Daoy (cell line): ENCODE results near the gene CD300C. TPM values are rescaled to one million over a fixed set of nuclear protein-coding genes. Genes with fewer than 3 reads are reported as not detected.
"Not testable (repeated sequence)": the region's sequence is repeated elsewhere in the genome, so short reads cannot be mapped to it uniquely, and the experiment has no call there.

Experiments used
- DNase-seq: peaks from one replicate; pipeline ENCODE4 v3.0.0-alpha.2; 2015; ENCODE audit warnings: low read depth
- total RNA-seq: library from RNA; depleted of rRNA; stranded (reverse); fragments of >200 nt; shearing (Covaris generic); gene quantifications from 2 replicates; pipeline ENCODE4 v1.2.3, GENCODE V29; 2014; rRNA removed

The CD300C gene
- 1.2 TPM in 1 of 2 replicates, not detected in the other for total RNA-seq

DNA sequence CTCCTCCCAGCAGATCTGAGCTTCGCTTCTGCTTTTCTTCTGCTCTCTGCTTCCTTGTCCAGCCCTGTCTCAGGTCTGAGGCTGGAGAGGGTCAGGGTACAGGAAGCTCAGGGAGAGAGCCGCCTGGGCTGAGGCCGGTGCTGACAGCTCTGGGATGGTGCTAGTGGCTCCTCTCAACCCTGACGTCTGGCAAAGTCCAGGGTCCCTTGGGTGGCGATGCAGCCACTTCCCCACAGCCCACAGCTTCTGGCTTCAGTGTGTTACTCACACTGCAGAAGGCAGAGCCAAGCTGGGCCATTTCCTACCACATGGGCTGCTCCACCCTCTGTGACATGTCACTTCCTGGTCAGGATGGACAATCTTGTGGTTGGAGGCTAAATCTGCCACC, at the start of gene CD300C:
Gene CD300C (minus strand): TSS at position 273 of the 388 bp plus-strand sequence. CDS start 333 bp downstream, outside the sequence.
- peak; percentile 46 for DNase-seq

DNA sequence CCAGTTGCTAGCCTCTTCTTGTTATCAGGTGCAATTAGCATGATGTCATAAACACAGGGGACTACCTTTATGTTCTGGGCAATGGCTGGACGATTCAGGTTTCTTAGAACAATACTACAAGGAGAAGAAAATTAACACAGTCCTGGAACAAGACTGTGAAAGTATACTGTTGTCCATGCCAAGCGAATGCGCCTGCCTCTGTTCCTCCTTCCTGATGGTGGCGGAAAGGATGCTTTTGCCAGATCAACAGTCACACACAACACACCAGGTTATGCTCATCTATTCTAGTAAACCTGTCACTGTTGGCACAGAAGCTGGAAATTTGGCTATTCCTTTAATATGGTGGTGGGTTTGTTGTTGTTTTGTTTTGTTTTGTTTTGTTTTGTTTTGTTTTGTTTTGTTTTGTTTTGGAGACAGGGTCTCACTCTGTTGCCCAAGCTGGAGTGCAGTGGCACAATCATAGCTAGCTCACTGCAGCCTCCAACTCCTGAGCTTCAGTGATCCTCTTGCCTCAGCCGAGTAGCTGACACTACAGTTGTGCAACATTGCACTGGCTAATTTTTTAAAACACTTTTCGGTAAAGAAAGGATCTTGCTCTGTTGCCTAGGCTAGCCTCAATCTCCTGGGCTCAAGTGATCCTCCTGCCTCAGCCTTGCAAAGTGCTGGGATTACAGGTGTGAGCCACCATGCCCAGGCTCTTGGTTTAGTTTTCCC, 49.3 kb upstream of the CD300C start:
- DNase-seq = no peak

DNA sequence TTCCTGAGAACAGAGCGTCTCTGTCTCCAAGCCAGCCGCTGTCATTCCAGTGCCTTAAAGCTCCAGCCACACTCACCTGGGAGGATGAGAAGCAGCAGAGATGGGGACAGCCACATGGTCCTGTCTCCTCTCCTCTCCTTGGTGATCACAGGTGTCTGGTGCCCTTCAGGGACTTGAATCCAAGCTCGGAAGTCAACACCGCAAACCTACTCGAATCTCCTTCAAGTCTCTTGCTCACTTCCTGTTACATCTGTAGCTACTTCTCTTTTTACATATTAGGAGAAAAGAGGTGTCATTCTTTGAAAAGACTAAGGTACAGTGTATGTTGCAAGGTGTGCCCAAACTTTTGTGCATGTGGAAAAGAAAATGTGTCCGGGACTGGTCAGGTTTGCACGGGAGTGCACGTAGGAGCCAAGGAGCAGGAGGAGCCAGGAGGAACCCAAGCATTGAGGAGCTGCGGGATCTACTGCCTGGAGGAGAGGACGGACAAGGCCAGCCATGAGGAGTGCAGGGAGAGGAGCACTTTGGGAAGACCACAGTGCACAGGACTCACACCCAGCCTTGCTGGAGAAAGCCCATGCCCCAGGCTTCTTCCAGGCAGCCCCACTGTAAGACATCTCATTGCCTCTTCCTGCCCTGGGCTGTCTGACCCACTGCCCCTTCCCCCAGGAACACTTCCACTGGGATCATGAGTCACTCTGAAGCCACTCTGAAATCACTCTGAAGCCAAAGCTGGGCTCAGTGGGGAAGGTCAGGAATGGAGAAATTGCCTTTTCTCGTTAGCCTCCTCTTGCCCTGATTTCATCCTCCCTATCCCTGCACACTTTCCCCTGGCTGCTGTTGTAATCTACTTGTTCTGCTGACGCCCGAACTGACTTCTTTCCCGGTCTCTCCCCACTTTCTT, 46.4 kb upstream of the CD300C start, which contains the start of gene CD300LD:
Gene CD300LD (minus strand): TSS at position 197 of the 904 bp plus-strand sequence. CDS start 81 bp downstream, at position 116.
- peak; percentile 37 for DNase-seq

DNA sequence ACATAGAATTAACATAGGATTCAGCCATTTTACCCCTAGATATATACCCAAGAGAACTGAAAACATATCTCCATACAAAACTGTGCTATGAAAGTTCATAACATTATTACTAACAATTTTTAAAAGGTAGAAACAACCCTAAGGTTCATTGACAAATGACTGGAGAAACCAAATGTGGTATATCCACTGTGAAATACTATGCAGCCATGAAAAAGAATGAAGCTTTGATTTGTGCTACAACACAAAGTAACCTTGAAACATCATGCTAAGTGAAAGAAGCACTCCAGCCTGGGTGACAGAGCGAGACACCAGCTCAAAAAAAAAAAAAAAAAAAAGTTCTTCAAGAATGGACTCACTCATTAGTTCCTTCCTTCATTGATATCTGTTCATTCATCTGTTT, 45.6 kb upstream of the CD300C start:
- no peak for DNase-seq

DNA sequence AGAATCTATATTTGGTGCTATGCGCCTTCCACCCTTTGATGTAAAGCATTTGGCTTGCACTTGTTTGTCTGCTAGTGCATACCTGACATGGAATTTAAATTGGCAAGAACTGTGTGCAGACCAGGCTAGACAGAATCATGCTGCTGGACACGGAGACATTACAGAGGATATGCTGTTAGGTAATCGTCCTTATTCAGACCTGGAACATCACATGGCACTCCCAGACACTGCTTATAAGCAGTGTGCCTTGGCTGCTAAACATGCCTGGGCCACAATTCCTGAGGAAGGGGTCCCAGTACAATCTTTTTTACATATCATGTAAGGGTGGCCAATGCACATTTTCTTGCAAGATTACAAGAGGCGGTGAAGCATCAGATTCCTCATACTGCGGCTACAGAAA, 39.8 kb upstream of the CD300C start:
- DNase-seq = no peak

DNA sequence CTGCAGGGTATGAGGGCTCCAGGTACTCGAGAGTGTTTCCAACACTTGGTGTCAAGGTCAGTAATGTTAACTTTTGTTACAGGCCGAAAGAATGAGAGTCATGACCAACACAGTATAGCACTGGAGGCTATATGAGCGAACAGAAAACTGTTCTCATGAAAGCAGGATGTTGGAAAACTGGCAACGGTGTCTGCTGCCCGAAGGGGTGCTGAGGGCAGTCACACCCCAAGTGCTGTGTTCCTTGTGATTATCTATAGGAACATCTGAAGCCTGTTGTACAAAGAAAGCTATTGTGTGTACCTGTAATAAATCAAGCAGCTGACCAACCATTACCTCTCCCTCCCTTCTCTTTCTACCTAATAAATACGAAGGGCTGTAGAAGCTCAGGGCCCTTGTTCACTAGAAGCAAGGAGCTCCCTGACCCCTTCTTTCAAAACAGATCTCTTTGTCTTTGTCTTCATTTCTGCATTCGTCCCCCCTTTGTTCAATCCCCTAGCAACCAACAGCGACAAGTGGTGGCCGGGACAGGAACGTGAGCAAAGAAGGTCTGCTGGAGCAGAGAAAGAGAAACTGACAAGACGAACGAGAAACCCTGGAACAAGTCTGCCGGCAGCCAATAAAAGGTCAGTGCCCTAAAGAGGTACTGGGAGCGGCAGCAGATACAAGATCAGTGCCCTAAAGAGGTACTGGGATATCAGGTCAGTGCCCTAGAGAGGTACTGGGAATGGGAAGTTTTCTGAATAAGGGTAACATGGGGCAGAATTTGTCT, 38.6 kb upstream of the CD300C start:
- DNase-seq = no peak

DNA sequence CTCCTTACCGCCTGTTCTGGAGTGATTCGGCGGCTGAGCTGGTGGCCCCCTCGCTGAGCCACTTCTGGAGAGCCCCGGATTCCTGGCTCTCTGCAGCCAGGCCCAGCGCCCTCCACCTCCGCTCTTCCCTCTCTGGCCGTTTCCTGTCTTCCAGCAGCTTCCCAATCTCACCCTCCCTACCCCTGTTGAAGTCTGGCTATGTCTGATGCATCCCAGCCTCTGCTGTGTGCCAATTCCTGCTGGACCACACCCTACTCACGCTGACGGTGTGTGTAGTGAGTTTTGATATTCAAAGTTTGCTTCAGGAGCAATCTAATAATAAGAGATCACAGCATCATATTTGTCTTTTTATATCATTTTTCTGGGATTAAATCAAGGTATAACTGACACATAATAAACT, 36.7 kb upstream of the CD300C start:
- DNase-seq = no peak

DNA sequence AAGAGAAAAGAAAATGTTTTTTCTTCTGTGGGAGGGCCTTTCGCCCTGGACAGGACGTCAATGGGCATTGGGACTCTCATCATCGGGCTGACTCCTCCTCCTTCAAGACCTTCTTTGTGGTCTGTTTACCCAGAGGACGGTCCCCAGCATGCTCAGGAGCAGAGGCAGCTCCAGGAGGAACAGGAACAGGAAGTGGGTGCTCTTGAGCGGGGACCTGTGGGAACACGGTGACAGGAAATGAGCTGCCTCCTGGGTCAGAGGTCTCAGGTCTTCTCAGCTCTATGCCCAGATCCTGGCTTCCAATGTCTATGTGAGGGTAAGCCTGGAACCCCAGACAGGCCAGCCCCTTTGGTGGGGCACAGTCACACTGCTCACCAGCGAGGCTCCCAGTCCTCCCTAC, 34.0 kb upstream of the CD300C start:
- no peak for DNase-seq

DNA sequence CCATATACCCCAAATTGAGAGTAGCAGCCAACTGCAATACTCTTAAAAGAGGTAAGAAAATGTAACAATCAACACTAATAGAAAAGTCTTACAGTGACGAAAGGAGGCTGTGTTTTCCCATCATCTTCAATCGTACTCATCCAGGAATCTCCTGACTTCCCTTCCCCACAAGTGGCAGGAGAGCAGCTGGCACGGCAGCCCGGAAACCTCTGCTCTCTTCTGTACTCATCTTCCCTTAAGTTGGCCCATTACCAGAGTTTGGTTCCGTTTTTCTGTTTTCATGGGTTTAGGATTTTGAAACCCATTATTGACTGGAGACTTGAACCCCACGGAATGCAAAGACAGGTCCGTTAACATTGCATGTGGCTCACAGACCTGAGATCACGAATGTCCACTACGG, 33.1 kb upstream of the CD300C start:
- no peak for DNase-seq

DNA sequence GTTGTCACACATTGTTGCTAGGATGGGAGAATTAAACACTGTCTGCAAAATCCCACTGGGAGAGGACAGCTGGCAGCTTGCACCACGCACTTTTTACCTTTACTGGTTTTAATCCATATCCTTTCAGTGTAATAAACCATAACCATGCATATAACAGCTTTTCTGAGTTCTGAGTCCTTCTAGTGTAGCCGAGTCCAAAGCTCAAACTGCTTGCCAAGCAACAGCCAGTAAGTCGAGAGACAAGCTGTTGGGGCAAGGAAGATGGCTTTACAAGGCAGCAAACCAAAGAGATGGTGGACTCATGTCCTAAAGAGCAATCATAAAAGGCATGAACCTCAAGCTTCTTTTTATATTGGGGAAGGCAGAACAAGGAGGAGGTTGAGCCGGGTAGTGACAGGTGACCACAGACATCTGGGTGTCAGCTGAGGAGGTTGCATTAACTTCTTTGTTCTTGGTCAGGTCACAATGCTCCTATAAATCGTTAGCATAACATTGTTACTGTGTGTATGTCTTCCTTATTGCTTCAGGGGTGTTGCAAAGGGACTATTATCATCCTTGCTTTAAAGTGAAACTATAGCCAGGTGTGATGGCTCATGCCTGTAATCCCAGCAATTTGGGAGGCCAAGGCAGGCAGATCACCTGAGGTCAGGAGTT, 28.7 kb upstream of the CD300C start:
- no peak for DNase-seq

DNA sequence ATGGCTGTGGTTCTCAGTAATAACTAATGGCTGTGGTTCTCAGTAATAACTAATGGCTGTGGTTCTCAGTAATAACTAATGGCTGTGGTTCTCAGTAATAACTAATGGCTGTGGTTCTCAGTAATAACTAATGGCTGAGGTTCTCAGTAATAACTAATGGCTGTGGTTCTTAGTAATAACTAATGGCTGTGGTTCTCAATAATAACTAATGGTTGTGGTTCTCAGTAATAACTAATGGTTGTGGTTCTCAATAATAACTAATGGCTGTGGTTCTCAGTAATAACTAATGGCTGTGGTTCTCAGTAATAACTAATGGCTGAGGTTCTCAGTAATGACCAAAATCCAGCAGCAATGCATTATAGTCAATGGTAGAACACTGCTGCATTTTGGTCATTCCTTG, 27.7 kb upstream of the CD300C start:
- not testable (repeated sequence) for DNase-seq

DNA sequence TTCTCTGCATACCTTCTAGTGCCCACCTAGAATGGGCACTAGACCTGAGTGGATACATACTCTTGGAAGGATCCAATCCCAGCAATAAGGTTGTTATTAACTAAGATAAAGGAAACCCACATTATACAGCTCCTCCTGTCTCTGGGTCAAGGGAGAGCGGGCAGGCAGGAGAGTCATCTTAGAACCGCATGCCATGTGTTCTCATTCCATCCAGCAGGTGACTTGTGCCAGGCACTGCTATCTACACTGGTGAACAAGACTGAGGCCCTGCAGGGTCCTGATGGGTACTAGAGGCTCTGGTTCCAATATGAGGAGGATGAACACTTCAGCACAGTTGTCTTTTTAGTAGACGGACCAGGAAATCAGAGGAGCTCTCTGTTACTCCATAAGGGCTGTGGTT, 27.3 kb upstream of the CD300C start:
- no peak for DNase-seq

DNA sequence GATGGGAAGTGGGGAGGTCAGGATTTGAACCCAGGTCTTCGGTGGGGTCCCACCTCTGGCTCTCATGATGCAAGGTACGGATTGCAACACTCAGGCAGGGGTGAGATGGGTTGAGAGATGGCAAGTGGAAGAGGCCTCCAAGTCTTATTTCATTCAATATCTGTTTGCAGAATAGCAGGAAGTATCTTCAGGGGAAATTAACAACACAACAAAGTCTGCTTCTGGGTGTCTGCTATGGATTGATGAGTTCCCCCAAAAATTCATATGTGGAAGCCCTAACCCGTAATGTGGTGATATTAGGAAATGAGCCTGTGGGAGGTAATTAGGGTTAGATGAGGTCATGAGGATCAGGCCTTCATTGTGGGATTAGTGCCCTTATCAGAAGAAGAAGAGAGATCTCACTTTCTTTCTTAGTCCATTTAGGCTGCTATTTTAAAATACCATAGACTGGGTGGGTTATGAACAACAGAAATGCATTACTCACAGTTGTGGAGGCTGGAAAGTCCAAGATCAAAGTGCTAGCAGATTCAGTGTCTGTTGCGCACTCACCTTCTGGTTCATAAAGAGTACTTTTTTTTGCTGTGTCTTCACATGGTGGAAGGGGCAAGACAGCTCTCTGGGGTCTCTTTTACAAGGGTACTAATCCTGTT, 25.8 kb upstream of the CD300C start:
- DNase-seq = no peak

DNA sequence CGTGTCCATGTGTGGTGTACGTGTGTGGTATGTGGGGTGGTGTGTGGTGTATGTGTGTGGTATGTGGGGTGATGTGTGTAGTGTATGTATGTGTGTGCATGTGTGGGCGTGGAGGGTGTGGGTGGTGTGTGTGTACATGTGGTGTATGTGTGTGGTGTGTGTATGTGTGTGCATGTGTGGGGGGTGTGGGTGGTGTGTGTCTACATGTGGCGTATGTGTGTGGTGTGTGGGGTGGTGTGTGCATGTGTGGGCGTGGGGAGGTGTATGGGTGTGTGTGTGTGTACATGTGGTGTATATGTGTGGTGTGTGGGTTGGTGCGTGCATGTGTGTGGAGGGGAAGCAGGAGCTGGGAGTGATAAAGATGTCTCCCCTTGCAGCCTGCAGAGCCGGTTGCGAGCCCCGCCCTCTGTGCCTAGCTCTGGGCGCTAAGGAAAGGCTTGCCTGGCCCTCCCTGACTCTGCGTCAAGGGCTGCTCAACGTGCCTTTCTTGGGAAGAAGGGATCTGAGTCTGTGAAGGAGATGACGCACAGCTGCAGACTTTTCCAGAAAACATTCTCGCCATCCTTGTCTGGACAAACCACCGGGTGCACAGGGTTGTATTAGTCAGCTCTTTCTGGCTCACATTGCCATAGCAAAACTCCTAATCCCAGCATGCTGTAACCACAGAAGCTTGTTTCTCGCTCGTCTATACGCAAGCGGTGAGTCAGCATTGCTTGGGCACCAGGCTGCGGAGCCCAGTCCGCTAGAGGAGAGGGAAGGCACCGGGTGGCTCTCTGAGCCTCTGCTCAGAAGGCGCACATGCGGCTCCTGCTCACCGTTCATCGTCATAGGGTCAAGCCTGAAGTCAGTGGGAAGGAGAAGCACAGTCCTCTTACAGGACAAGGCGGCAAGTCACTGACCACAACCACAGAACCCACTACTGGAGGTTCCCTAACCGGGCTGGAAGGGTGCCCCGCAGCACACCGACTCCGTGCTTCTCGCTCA, 23.4 kb upstream of the CD300C start:
- DNase-seq = peak; percentile 99

DNA sequence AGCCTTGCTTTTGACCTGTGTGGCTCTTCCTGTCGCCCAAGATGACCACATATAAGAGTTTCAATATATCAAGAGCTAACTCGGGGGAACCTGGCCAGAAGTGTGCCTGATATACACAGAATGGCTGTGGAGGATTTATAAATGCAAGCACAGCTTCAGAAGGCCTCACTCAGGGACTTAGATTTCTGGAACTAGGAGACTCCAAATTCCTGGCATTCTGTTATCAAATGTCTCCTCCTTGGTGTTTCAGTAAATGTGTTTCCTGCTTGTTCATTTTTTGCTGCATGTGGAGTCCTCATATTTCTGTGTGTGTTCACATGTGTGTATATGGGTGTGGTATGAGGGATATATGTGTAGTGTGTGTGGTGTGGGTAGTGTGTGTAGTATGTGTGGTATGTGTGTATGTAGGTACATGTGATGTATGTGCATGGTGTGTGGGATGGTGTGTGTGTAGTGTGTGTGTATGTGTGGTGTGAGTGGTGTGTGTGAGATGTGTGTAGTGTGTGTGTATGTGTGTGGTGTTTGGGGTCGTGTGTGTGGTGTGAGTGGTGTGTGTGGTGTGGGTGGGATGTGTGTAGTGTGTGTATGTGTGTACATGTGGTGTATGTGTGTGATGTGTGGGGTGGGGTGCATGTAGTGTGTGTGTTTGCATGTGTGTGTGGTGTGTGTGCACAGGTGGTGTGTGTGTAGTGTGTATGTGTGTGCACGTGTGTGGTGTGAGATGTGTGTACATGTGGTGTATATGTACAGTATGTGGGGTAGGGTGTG, 22.4 kb upstream of the CD300C start:
- no peak for DNase-seq

DNA sequence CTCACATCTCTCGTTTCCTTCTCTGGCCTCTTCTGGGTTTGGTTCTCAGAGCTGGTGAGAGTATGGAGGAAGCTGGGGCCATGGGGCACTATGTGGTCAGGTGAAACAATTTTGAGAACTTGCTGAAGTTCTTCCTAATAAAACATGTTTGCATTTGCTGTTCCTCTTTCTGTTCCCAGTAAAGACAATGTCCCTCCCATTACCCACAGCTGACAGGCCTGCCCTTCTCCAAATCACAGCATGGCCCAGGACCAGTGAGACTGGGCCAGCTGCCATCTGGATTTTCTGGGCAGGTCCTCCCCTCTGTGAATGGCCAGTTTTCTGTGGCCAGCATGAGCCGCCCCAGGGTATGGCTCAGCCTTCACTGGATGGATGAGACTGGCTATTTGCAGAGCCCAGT, 21.5 kb upstream of the CD300C start, which contains the start of gene CD300H:
Gene CD300H (minus strand): TSS at position 113 of the 400 bp plus-strand sequence.
- DNase-seq = no peak

DNA sequence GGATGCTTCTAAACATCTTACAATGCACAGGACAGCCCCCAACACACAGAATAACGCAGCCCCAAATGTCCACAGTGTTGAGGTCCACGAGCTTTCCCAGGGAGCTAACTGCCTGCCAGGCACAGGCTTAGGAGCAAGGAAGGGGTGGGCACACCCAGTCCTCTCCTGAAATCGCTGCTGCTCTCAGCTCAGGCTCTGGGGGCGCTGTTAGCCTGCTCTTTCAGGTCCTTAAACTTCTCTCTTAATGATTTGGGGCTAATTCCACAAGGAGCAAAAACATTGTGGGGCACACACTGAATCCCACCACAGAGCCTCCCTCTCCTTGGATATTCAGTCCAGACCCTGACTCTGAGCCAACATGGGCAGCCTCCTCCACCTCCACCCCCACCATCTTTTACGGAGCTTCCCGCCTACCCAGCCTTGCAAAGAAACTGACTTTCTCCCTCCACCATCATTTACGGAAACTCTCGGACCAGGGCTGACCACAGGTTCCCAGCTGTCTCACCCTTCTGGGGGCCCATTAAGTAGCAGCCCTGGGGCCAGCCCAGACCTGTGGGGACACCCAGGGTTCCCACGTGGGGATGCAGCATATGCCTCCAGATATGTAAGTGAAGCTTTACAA, 20.3 kb upstream of the CD300C start:
- DNase-seq = peak; percentile 72

DNA sequence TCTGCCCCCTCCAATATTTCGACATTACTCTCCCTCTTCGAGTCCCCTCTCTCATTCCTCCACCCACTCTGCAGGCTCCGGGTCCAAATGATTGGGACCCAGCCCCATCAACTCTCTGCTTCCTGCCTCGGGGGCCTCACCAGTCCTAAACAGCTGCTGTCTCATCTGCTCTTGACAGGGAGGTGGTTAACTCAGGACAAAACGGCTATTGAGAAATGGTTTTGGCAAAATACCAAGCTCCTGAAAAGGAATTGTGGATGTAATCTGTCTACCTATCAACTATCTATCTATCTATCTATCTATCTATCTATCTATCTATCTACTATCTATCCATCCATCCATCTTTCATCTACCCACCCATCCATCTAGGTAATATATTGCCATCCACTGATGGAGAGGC, 19.2 kb upstream of the CD300C start:
- no peak for DNase-seq
